ENCODE data around the gene METTL3. TPM values are rescaled to one million over a fixed set of nuclear protein-coding genes. Genes with fewer than 3 reads are reported as not detected.

Gene METTL3
- total RNA-seq, 1 experiment from 2014 or later: 105 TPM

- Histone ChIP-seq H3K4me3 (ENCODE audit: low read length) (no peak overlapping the region), H4K20me1 (ENCODE audit: insufficient read depth, low read depth, low read length) (no peaks in the 10 kb centered on the region), H3K4me1 (ENCODE audit: low read length) (peaks cover 35% of the 10 kb centered on the region), H3K9me2 (replicated peaks; ENCODE audit: insufficient read depth, low read length) (no peaks in the 10 kb centered on the region), H3K9me3 (ENCODE audit: low read length) (no peaks in the 10 kb centered on the region), H3K27me3 (ENCODE audit: low read length) (no peaks in the 10 kb centered on the region), H3K27ac (ENCODE audit: low read length) (no peak overlapping the region), H3K36me3 (ENCODE audit: insufficient read depth, low read length) (no peaks in the 10 kb centered on the region), H2AFZ (ENCODE audit: low read length) (no peak overlapping the region), H3K9ac (ENCODE audit: low read length) (no peak overlapping the region), H3K79me2 (ENCODE audit: low read length) (no peaks in the 10 kb centered on the region), H3K4me2 (ENCODE audit: low read depth, low read length, poor library complexity, severe bottlenecking) (no peak overlapping the region)
- no peak for DNase-seq
Observed at GRCh38 chr14:21524575-21525490, 13.7 kb upstream of the METTL3 start.

- H3K9me2 ChIP-seq (replicated peaks; ENCODE audit: insufficient read depth, low read length): no peaks in the 10 kb centered on the region
- H3K4me2 ChIP-seq (ENCODE audit: low read depth, low read length, poor library complexity, severe bottlenecking): no peak overlapping the region
- H3K9me3 ChIP-seq (ENCODE audit: low read length): no peaks in the 10 kb centered on the region
- no peak overlapping the region for H3K9ac ChIP-seq (ENCODE audit: low read length)
- no peaks in the 10 kb centered on the region for H3K36me3 ChIP-seq (ENCODE audit: insufficient read depth, low read length)
- H3K4me1 ChIP-seq (ENCODE audit: low read length): peaks cover 21% of the 10 kb centered on the region
- H2AFZ ChIP-seq (ENCODE audit: low read length): no peak overlapping the region
- no peak overlapping the region for H3K27ac ChIP-seq (ENCODE audit: low read length)
- H3K27me3 ChIP-seq (ENCODE audit: low read length): no peaks in the 10 kb centered on the region
- no peak for DNase-seq
- H4K20me1 ChIP-seq (ENCODE audit: insufficient read depth, low read depth, low read length): no peaks in the 10 kb centered on the region
- H3K79me2 ChIP-seq (ENCODE audit: low read length): no peaks in the 10 kb centered on the region
- no peak overlapping the region for H3K4me3 ChIP-seq (ENCODE audit: low read length)
Observed at GRCh38 chr14:21523203-21523602, 12.1 kb upstream of the METTL3 start.

DNA sequence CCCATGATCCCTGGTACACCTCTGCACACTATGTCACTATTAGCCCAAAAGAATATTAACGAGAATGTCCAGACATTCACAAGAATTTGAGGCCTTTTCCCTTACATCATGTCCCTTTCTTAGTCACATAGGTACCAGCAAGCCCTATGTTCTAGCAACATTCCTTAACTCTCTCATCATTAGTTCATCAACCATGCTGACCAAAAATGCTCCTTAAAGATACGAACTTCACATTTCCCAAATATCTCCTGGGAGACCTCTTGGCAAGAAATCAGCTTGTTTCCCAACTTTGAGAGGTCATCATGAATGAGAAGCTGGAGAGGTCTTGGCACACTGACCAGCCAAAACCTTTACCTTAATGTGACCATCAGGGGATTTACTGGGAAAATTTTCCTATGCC is 10.4 kb upstream of the METTL3 start:
- H3K4me1 ChIP-seq (ENCODE audit: low read length): peaks cover 4% of the 10 kb centered on the region
- H3K36me3 ChIP-seq (ENCODE audit: insufficient read depth, low read length): no peaks in the 10 kb centered on the region
- H3K4me2 ChIP-seq (ENCODE audit: low read depth, low read length, poor library complexity, severe bottlenecking): no peak overlapping the region
- DNase-seq: no peak
- no peaks in the 10 kb centered on the region for H3K9me3 ChIP-seq (ENCODE audit: low read length)
- H3K79me2 ChIP-seq (ENCODE audit: low read length): no peaks in the 10 kb centered on the region
- no peak overlapping the region for H2AFZ ChIP-seq (ENCODE audit: low read length)
- no peak overlapping the region for H3K4me3 ChIP-seq (ENCODE audit: low read length)
- no peak overlapping the region for H3K27ac ChIP-seq (ENCODE audit: low read length)
- H3K9me2 ChIP-seq (replicated peaks; ENCODE audit: insufficient read depth, low read length): no peaks in the 10 kb centered on the region
- H3K27me3 ChIP-seq (ENCODE audit: low read length): no peaks in the 10 kb centered on the region
- no peak overlapping the region for H3K9ac ChIP-seq (ENCODE audit: low read length)
- no peaks in the 10 kb centered on the region for H4K20me1 ChIP-seq (ENCODE audit: insufficient read depth, low read depth, low read length)

- no peaks in the 10 kb centered on the region for H3K36me3 ChIP-seq (ENCODE audit: insufficient read depth, low read length)
- no peaks in the 10 kb centered on the region for H3K4me1 ChIP-seq (ENCODE audit: low read length)
- no peak overlapping the region for H3K4me3 ChIP-seq (ENCODE audit: low read length)
- no peak for DNase-seq
- no peak overlapping the region for H3K4me2 ChIP-seq (ENCODE audit: low read depth, low read length, poor library complexity, severe bottlenecking)
- no peak overlapping the region for H3K27ac ChIP-seq (ENCODE audit: low read length)
- no peaks in the 10 kb centered on the region for H4K20me1 ChIP-seq (ENCODE audit: insufficient read depth, low read depth, low read length)
- H3K9ac ChIP-seq (ENCODE audit: low read length): no peak overlapping the region
- no peaks in the 10 kb centered on the region for H3K79me2 ChIP-seq (ENCODE audit: low read length)
- H3K9me2 ChIP-seq (replicated peaks; ENCODE audit: insufficient read depth, low read length): no peaks in the 10 kb centered on the region
- H3K27me3 ChIP-seq (ENCODE audit: low read length): no peaks in the 10 kb centered on the region
- H3K9me3 ChIP-seq (ENCODE audit: low read length): no peaks in the 10 kb centered on the region
- H2AFZ ChIP-seq (ENCODE audit: low read length): no peak overlapping the region
Observed at GRCh38 chr14:21520767-21521166, 9.6 kb upstream of the METTL3 start.

- H3K4me2 ChIP-seq (ENCODE audit: low read depth, low read length, poor library complexity, severe bottlenecking): no peak overlapping the region
- H3K4me3 ChIP-seq (ENCODE audit: low read length): no peak overlapping the region
- no peaks in the 10 kb centered on the region for H3K4me1 ChIP-seq (ENCODE audit: low read length)
- H3K9ac ChIP-seq (ENCODE audit: low read length): no peak overlapping the region
- no peaks in the 10 kb centered on the region for H3K27me3 ChIP-seq (ENCODE audit: low read length)
- DNase-seq: no peak
- H4K20me1 ChIP-seq (ENCODE audit: insufficient read depth, low read depth, low read length): no peaks in the 10 kb centered on the region
- H3K27ac ChIP-seq (ENCODE audit: low read length): no peak overlapping the region
- H3K36me3 ChIP-seq (ENCODE audit: insufficient read depth, low read length): no peaks in the 10 kb centered on the region
- H3K9me3 ChIP-seq (ENCODE audit: low read length): no peaks in the 10 kb centered on the region
- H3K9me2 ChIP-seq (replicated peaks; ENCODE audit: insufficient read depth, low read length): no peaks in the 10 kb centered on the region
- no peak overlapping the region for H2AFZ ChIP-seq (ENCODE audit: low read length)
- H3K79me2 ChIP-seq (ENCODE audit: low read length): no peaks in the 10 kb centered on the region
Observed at GRCh38 chr14:21518725-21519124, 7.6 kb upstream of the METTL3 start.

- Histone ChIP-seq H3K4me1 (ENCODE audit: low read length) (peaks cover 18% of the 10 kb centered on the region), H3K27ac (ENCODE audit: low read length) (no peak overlapping the region), H3K9me3 (ENCODE audit: low read length) (no peaks in the 10 kb centered on the region), H3K79me2 (ENCODE audit: low read length) (peaks cover 18% of the 10 kb centered on the region), H3K4me3 (ENCODE audit: low read length) (no peak overlapping the region), H4K20me1 (ENCODE audit: insufficient read depth, low read depth, low read length) (peaks cover 7% of the 10 kb centered on the region; the same call in 1 of the 2 replicates), H2AFZ (ENCODE audit: low read length) (no peak overlapping the region), H3K9me2 (replicated peaks; ENCODE audit: insufficient read depth, low read length) (no peaks in the 10 kb centered on the region; the same call in 1 of the 2 replicates), H3K9ac (ENCODE audit: low read length) (no peak overlapping the region), H3K27me3 (ENCODE audit: low read length) (no peaks in the 10 kb centered on the region), H3K4me2 (ENCODE audit: low read depth, low read length, poor library complexity, severe bottlenecking) (no peak overlapping the region), H3K36me3 (ENCODE audit: insufficient read depth, low read length) (no peaks in the 10 kb centered on the region)
- no peak for DNase-seq
Observed at GRCh38 chr14:21514341-21514740, 3.2 kb upstream of the METTL3 start.

DNA sequence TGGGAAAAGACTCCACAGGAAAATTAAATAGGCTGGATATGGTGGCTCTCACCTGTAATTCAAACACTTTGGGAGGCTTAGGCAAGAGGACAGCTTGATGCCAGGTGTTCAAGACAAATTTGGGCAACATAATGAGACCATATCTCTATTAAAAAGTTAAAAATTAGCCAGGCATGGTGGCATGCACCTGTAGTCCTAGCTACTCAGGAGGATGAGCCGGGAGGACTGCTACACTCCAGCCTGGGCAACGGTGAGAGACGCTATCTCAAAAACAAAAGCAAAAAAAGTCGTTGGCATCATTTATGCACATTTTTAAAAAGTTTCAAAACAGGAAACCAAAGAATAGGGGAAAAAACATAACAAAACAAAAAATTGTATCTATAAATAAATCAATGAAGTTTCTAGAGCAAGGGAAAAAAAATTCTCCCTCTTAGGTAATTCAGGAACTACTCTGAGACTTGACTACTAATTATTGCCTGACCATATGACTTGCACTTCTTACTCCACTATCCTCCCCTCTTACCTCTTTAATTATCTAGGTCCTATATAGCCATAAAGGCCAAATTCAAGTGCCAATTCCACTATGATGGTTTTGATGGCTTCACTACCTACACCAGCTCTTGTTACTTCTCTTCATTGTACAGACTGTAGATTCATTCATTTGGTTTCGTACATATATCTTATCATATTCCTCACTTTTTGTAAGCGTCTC is 1.6 kb downstream of the METTL3 start:
- no peak for DNase-seq
- H3K9ac ChIP-seq (ENCODE audit: low read length): peak overlapping the region; percentile 92
- H3K4me3 ChIP-seq (ENCODE audit: low read length): peak overlapping the region; percentile 91

DNA sequence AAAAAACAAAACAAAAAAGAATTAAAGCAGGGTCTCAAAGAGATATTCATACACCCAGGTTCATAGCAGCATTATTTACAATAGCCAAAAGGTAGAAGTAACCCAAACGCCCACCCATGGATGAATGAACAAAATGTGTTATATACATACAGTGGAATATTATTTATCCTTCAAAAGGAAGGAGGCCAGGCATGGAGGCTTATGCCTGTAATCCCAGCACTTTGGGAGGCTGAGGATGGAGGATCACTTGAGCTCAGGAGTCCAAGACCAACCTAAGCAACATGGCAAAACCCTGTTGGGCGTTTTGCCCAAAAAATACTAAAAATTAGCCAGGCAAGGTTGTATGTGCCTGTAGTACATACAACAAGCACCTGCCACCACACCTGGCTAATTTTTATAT is 4.6 kb downstream of the METTL3 start:
- Histone ChIP-seq H3K79me2 (ENCODE audit: low read length) (peaks cover 72% of the 10 kb centered on the region), H3K27ac (ENCODE audit: low read length) (no peak overlapping the region), H3K4me1 (ENCODE audit: low read length) (peaks cover 16% of the 10 kb centered on the region), H3K27me3 (ENCODE audit: low read length) (no peaks in the 10 kb centered on the region), H3K4me3 (ENCODE audit: low read length) (no peak overlapping the region), H3K36me3 (ENCODE audit: insufficient read depth, low read length) (peaks cover 40% of the 10 kb centered on the region), H3K9me3 (ENCODE audit: low read length) (no peaks in the 10 kb centered on the region), H3K9me2 (replicated peaks; ENCODE audit: insufficient read depth, low read length) (no peaks in the 10 kb centered on the region), H3K4me2 (ENCODE audit: low read depth, low read length, poor library complexity, severe bottlenecking) (no peak overlapping the region), H4K20me1 (ENCODE audit: insufficient read depth, low read depth, low read length) (peaks cover 11% of the 10 kb centered on the region; the same call in 1 of the 2 replicates), H3K9ac (ENCODE audit: low read length) (no peak overlapping the region), H2AFZ (ENCODE audit: low read length) (no peak overlapping the region)
- DNase-seq: no peak

More for the DNA sequence above, 1.6 kb downstream of the METTL3 start:
- H3K4me1 ChIP-seq (ENCODE audit: low read length): peaks cover 22% of the 10 kb centered on the region
- H2AFZ ChIP-seq (ENCODE audit: low read length): no peak overlapping the region
- peaks cover 7% of the 10 kb centered on the region; the same call in 1 of the 2 replicates for H4K20me1 ChIP-seq (ENCODE audit: insufficient read depth, low read depth, low read length)
- no peak overlapping the region for H3K27ac ChIP-seq (ENCODE audit: low read length)
- peak overlapping the region; percentile 96 for H3K4me2 ChIP-seq (ENCODE audit: low read depth, low read length, poor library complexity, severe bottlenecking)
- no peaks in the 10 kb centered on the region for H3K9me3 ChIP-seq (ENCODE audit: low read length)
- peaks cover 18% of the 10 kb centered on the region for H3K36me3 ChIP-seq (ENCODE audit: insufficient read depth, low read length)
- no peaks in the 10 kb centered on the region; the same call in 1 of the 2 replicates for H3K9me2 ChIP-seq (replicated peaks; ENCODE audit: insufficient read depth, low read length)
- peaks cover 61% of the 10 kb centered on the region for H3K79me2 ChIP-seq (ENCODE audit: low read length)
- H3K27me3 ChIP-seq (ENCODE audit: low read length): no peaks in the 10 kb centered on the region
